Measurements from ENCODE around the gene SNRPD3. TPM values are rescaled to one million over a fixed set of nuclear protein-coding genes. Genes with fewer than 3 reads are reported as not detected.
"Not testable (repeated sequence)": the region's sequence is repeated elsewhere in the genome, so short reads cannot be mapped to it uniquely, and the experiment has no call there.

The SNRPD3 gene
- polyA plus RNA-seq, 12 donors, result 90.5 to 173 (median 111) TPM; not detected in 1

GRCh38 chr22:24525416-24526037 is 30.3 kb upstream of the SNRPD3 start:
- peak; percentile 60 for DNase-seq

- DNase-seq, result no peak
These were observed 29.6 kb upstream of the SNRPD3 start for GRCh38 chr22:24526191-24526590.

- no peak for DNase-seq
These were observed 25.9 kb upstream of the SNRPD3 start for GRCh38 chr22:24529898-24530297.

- not testable (repeated sequence) for DNase-seq
These were observed 24.8 kb upstream of the SNRPD3 start for GRCh38 chr22:24530968-24531367.

- no peak for DNase-seq
These were observed 23.7 kb upstream of the SNRPD3 start for GRCh38 chr22:24532075-24532474.

GRCh38 chr22:24535348-24535747 is 20.5 kb upstream of the SNRPD3 start:
- DNase-seq, result no peak

GRCh38 chr22:24536089-24536488 is 19.7 kb upstream of the SNRPD3 start:
- no peak for DNase-seq

GRCh38 chr22:24540470-24540869 is 15.3 kb upstream of the SNRPD3 start:
- no peak for DNase-seq

- DNase-seq, result no peak
These were observed 13.9 kb upstream of the SNRPD3 start for GRCh38 chr22:24541681-24542515.

GRCh38 chr22:24542641-24543040 is 13.2 kb upstream of the SNRPD3 start:
- DNase-seq, result peak; percentile 31

GRCh38 chr22:24543185-24543601 is 12.6 kb upstream of the SNRPD3 start:
- no peak for DNase-seq

- no peak for DNase-seq
These were observed 12.0 kb upstream of the SNRPD3 start for GRCh38 chr22:24543679-24544243.

GRCh38 chr22:24548812-24549211 is 7.0 kb upstream of the SNRPD3 start:
- DNase-seq, result no peak

- no peak for DNase-seq
These were observed 5.5 kb upstream of the SNRPD3 start for GRCh38 chr22:24550028-24550901.

GRCh38 chr22:24550902-24551435 is 4.8 kb upstream of the SNRPD3 start:
- no peak for DNase-seq

- DNase-seq, result not testable (repeated sequence)
These were observed 3.1 kb upstream of the SNRPD3 start for GRCh38 chr22:24552503-24553286.

- DNase-seq, result no peak
These were observed 2.0 kb upstream of the SNRPD3 start for GRCh38 chr22:24553597-24554312.

GRCh38 chr22:24554313-24555164 is 1.3 kb upstream of the SNRPD3 start, which contains the start of gene GUCD1:
Gene GUCD1, minus strand, starts transcription at chr22:24555138. Its CDS starts 147 bp downstream, at chr22:24554991.
- DNase-seq, result peak; percentile 32

GRCh38 chr22:24559471-24559870 is 3.7 kb downstream of the SNRPD3 start:
- no peak for DNase-seq
